ENCODE measurements around the gene HTRA3.

DNA sequence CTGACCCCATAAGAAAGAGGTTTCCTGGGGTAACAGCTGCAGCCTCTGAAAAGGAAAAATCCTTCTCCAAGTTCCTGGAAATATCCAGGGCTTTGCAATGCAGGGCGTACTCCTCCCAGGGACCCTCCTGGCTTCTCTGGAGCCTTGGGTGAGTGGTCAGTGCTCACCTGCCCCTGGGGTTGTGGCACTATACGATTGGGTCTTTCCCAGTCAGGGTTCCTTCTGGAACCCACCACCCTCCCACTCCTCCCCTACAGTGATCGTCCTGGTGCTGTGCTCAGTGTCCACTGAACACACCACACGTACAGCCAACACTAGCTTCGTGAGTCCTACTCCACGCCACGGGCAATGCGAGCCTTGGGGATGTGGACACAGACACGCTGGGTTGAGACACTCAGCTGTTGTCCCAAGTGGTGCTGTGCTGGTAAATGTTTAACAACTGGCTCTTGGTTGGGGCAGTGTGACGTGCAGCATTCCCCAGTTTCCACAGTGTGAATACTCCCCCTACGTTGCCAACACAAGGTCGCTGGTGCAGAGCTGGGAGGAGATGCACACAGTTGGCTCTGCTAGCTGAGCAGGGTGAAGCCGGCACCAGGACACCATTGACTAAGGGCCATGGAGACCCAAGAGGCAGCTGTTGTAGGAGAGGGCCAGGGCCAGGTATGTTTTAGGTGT is 65.4 kb downstream of the HTRA3 start:
- TF ChIP-seq, protein P1, sequence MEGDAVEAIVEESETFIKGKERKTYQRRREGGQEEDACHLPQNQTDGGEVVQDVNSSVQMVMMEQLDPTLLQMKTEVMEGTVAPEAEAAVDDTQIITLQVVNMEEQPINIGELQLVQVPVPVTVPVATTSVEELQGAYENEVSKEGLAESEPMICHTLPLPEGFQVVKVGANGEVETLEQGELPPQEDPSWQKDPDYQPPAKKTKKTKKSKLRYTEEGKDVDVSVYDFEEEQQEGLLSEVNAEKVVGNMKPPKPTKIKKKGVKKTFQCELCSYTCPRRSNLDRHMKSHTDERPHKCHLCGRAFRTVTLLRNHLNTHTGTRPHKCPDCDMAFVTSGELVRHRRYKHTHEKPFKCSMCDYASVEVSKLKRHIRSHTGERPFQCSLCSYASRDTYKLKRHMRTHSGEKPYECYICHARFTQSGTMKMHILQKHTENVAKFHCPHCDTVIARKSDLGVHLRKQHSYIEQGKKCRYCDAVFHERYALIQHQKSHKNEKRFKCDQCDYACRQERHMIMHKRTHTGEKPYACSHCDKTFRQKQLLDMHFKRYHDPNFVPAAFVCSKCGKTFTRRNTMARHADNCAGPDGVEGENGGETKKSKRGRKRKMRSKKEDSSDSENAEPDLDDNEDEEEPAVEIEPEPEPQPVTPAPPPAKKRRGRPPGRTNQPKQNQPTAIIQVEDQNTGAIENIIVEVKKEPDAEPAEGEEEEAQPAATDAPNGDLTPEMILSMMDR (IDR thresholded peaks at IDR 0.05): no peak
- TF ChIP-seq POLR2A (IDR thresholded peaks at IDR 0.05): no peak
